ENCODE data around the gene SEMA6B. TPM values are rescaled to one million over a fixed set of nuclear protein-coding genes. Genes with fewer than 3 reads are reported as not detected.

Gene SEMA6B
- polyA plus RNA-seq, 1 experiment = 0.22 TPM

DNA sequence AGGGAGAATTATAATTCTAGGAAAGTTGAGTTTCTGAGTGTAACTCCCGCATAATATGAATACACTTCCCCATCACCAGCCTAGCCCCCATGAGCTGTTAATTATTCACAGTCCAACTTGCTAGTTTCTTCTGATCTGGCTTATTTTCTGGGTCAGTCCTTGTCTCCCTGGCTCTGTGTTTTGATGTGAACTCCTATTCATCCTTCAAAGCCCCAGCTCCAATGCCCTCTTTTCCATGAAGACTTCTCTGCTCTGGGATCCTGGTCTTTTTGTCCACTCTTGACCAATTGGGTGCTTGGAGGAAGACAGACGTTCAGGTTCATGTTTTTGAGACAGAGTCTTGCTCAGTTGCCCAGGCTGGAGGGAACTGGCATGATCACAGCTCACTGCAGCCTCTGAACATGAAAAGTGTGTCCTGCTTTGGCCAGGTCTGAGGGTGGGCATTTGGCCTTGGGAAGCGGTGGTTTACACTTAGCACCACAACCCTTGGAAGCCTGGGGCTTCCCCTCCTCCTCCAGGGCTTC is 20.3 kb downstream of the SEMA6B start:
- CTCF ChIA-PET = interaction anchor here (0.5 to 9.3 kb wide), 6 partner anchors 8 to 273 kb away, joined by 3 to 84 read pairs (median 4); partner anchors contain the start of gene SEMA6B
- POLR2A ChIA-PET = no interaction called here
- Histone ChIP-seq H3K4me3 (ENCODE audit: low read depth, low read length) (no peak overlapping the region), H3K27me3 (ENCODE audit: control insufficient read depth, insufficient read depth, low read length) (peaks cover 7% of the 10 kb centered on the region), H3K36me3 (ENCODE audit: control insufficient read depth, insufficient read depth, low read length) (no peaks in the 10 kb centered on the region)
- DNase-seq (ENCODE audit: low read depth) = no peak
- no peak for TF ChIP-seq CTCF (IDR thresholded peaks at IDR 0.05; ENCODE audit: insufficient read depth, low read depth, low read length)

DNA sequence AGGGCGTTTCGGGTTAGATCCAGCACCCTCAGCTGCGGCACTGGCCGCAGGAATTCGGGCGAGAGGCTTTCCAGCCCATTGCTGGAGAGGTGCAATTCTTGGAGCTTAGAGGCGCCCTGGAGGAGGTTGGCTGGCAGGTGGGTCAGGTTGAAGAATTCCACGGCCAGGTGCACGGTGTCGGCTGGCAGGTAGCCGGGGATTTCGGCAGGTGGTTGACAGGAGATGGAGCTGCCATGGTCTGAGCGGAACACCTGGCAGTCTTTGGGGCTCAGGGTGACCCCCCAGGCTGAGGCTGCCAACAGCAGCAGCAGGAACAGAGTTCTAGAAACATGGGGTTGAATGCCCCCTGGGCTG is 20.9 kb downstream of the SEMA6B start:
- ChIA-PET POLR2A (no interaction called here), CTCF (interaction anchor here (1.1 to 9.3 kb wide), 4 partner anchors 8 to 272 kb away, joined by 4 to 84 read pairs (median 4); no protein-coding TSS in a partner anchor)
- DNase-seq (ENCODE audit: low read depth) = no peak
- Histone ChIP-seq H3K27me3 (ENCODE audit: control insufficient read depth, insufficient read depth, low read length) (peaks cover 7% of the 10 kb centered on the region), H3K36me3 (ENCODE audit: control insufficient read depth, insufficient read depth, low read length) (no peaks in the 10 kb centered on the region), H3K4me3 (ENCODE audit: low read depth, low read length) (no peak overlapping the region)
- TF ChIP-seq CTCF (IDR thresholded peaks at IDR 0.05; ENCODE audit: insufficient read depth, low read depth, low read length) = no peak

DNA sequence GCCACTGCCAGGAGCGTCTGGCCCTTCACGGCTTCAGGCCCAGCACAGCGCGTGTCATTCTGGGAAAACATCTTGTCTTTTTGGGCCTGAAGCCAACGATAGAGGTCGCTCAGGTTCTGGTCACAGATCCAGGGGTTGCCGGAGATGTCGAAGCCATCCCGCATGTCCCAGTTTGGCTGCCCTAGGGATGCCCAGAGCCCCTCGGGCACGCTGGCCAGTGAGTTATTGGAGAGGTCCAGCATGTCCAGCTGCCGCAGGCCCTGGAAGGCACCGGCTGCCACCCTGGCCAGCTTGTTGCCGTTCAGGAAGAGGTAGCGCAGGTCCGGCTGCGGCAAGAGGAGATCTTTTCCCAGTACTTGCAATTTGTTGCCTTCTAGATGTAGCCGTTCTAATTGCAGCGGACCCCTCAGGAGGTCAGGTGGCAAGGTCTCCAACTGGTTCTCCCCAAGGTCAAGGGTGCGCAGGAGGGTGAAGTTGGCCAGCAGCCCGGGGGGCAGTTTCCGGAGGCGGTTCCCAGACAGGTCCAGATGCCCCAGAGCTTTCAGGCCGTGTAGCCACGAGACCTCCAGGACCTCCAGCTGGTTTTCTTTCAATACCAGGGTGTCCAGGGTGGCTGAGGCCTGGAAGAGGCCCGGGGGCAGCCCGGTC is 21.4 kb downstream of the SEMA6B start:
- TF ChIP-seq CTCF (IDR thresholded peaks at IDR 0.05; ENCODE audit: insufficient read depth, low read depth, low read length) = no peak
- no peak overlapping the region for H3K4me3 ChIP-seq (ENCODE audit: low read depth, low read length)
- no peaks in the 10 kb centered on the region for H3K36me3 ChIP-seq (ENCODE audit: control insufficient read depth, insufficient read depth, low read length)
- DNase-seq (ENCODE audit: low read depth) = no peak
- CTCF ChIA-PET = interaction anchor here (1.1 to 9.3 kb wide), 5 partner anchors 9 to 272 kb away, joined by 4 to 84 read pairs (median 4); no protein-coding TSS in a partner anchor
- POLR2A ChIA-PET = no interaction called here
- H3K27me3 ChIP-seq (ENCODE audit: control insufficient read depth, insufficient read depth, low read length) = peaks cover 7% of the 10 kb centered on the region

DNA sequence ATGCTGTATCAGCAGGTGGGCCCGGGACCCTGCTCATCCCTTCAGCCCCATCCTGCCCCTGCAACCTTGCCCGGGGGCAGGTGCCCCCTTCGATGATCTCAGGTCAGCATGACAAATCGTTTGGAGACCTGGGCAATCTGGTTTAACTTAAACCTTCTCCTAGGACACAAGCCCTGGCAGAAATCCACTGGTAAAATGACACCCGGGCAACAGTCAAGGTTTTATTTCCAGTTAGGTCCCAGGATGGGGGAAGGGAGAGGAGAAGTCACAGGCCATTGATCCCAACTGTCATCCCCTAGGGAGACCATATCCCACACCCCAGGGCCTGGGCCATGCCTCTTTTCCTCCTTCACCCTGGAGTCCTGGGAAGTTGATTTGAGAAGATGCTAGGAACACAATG is 22.7 kb downstream of the SEMA6B start:
- no peaks in the 10 kb centered on the region for H3K36me3 ChIP-seq (ENCODE audit: control insufficient read depth, insufficient read depth, low read length)
- ChIA-PET CTCF (interaction anchor here (1.1 to 9.3 kb wide), 3 partner anchors 10 to 100 kb away, joined by 4 to 84 read pairs (median 4); no protein-coding TSS in a partner anchor), POLR2A (no interaction called here)
- no peak for TF ChIP-seq CTCF (IDR thresholded peaks at IDR 0.05; ENCODE audit: insufficient read depth, low read depth, low read length)
- no peak overlapping the region for H3K4me3 ChIP-seq (ENCODE audit: low read depth, low read length)
- H3K27me3 ChIP-seq (ENCODE audit: control insufficient read depth, insufficient read depth, low read length) = peaks cover 7% of the 10 kb centered on the region
- DNase-seq (ENCODE audit: low read depth) = no peak

- Histone ChIP-seq H3K4me3 (ENCODE audit: low read depth, low read length) (no peak within 1 kb of the TSS; the same call in 1 of the 2 replicates), H3K36me3 (ENCODE audit: control insufficient read depth, insufficient read depth, low read length) (no peaks in the 10 kb centered on the region), H3K27me3 (ENCODE audit: control insufficient read depth, insufficient read depth, low read length) (peaks cover 7% of the 10 kb centered on the region)
- DNase-seq (ENCODE audit: low read depth) = no peak
- ChIA-PET CTCF (interaction anchor here (0.8 to 9.3 kb wide), 5 partner anchors 11 to 98 kb away, joined by 3 to 84 read pairs (median 4); no protein-coding TSS in a partner anchor), POLR2A (no interaction called here)
- TF ChIP-seq CTCF (IDR thresholded peaks at IDR 0.05; ENCODE audit: insufficient read depth, low read depth, low read length) = no peak
Observed at GRCh38 chr19:4534836-4535658, 24.4 kb downstream of the SEMA6B start, which contains the start of gene PLIN5. TSS of gene PLIN5 (minus strand) at chr19:4535224. CDS start at chr19:4534074, 1,150 bp downstream.
